ENCODE measurements around the gene CNNM4.

Gene CNNM4

DNA sequence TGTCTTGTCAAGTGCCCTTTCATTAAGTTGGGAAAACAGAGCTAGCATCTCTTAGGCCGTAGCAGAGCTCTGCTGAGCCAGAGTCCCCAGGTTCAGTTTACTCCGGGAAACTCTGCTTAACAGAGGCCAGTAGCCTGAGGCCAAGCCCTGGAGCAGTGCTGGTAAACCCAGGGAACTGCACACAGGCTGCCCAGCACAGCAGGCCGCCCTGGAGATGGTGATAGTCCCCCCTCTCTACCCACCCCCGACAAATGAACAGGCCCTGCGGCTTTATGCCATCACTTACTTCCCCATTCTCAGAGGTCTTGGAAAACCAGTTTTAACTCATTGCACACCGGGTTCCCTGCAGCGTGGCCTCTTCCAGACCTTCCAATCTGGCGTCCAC lies 3.5 kb downstream of the CNNM4 start:
- H3K4me3 ChIP-seq (ENCODE audit: low read depth, low read length) = peak overlapping the region; percentile 70
- no peak for DNase-seq (ENCODE audit: low read depth)

DNA sequence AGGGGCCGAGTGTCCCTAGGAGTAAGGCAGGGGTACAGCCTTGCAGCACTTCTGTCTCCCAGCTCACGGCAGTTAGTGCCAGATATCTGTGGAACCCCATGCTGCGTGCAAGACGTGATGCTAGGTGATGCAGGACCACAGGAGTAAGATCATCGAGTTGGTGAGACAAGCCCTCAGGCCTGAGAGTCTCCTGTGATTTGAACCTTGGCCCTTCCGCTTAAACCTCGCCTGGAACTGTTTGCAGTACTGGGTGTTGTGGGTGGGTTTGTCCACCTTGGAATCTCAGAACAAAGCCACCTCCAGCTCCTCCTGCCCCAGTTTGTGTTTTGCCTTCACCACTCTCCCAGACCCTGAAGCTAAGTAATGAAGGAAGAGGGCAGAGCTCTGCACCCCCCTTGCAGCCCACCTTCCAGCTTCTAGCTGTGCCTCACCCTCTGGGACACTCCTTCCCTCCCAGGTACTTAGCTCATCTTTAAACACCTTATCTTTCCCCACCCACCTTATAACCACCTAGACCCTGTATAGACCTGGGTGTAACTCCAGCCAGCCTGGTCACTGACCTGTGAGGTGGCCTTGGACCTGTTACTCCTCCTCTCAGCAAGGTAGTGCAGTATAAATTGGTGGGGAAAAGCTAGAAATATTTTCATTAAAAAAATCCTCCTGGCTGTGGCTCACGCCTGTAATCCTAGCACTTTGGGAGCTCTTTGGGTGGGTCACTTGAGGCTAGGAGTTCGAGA lies 6.6 kb downstream of the CNNM4 start:
- TF ChIP-seq, protein P1, sequence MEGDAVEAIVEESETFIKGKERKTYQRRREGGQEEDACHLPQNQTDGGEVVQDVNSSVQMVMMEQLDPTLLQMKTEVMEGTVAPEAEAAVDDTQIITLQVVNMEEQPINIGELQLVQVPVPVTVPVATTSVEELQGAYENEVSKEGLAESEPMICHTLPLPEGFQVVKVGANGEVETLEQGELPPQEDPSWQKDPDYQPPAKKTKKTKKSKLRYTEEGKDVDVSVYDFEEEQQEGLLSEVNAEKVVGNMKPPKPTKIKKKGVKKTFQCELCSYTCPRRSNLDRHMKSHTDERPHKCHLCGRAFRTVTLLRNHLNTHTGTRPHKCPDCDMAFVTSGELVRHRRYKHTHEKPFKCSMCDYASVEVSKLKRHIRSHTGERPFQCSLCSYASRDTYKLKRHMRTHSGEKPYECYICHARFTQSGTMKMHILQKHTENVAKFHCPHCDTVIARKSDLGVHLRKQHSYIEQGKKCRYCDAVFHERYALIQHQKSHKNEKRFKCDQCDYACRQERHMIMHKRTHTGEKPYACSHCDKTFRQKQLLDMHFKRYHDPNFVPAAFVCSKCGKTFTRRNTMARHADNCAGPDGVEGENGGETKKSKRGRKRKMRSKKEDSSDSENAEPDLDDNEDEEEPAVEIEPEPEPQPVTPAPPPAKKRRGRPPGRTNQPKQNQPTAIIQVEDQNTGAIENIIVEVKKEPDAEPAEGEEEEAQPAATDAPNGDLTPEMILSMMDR (IDR thresholded peaks at IDR 0.05; ENCODE audit: insufficient read depth, low read depth, low read length, missing control alignments) = no peak
- peak overlapping the region; percentile 11 for H3K4me3 ChIP-seq (ENCODE audit: low read depth, low read length)

More for the DNA sequence above, 3.5 kb downstream of the CNNM4 start:
- TF ChIP-seq, protein P1 (IDR thresholded peaks at IDR 0.05; ENCODE audit: insufficient read depth, low read depth, low read length, missing control alignments) = no peak

DNA sequence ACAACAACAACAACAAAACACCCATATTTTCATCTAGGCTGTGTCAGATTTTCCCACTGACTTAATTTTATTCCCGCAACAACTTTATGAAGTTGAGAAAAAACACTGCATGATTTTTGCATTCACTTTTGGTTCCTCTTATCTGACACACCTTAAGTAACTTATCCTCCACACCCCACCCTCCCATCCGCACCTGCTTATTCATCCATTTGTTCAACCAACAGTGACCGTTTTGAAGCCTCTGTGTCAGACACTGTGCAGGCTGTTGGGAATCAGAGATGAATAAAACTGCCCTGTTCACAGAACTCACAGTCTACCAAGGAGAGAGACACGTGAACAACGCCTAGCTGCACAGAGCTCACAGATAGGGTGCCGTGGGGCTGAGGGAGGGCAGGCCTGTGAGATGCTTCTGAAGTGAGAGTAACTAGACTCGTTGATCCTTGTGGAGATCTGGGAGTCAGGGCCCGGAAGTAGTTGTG lies 7.4 kb downstream of the CNNM4 start:
- TF ChIP-seq, protein P1 (IDR thresholded peaks at IDR 0.05; ENCODE audit: insufficient read depth, low read depth, low read length, missing control alignments) = no peak
- DNase-seq (ENCODE audit: low read depth) = peak; percentile 74

More for the DNA sequence above, 6.6 kb downstream of the CNNM4 start:
- DNase-seq (ENCODE audit: low read depth) = no peak

DNA sequence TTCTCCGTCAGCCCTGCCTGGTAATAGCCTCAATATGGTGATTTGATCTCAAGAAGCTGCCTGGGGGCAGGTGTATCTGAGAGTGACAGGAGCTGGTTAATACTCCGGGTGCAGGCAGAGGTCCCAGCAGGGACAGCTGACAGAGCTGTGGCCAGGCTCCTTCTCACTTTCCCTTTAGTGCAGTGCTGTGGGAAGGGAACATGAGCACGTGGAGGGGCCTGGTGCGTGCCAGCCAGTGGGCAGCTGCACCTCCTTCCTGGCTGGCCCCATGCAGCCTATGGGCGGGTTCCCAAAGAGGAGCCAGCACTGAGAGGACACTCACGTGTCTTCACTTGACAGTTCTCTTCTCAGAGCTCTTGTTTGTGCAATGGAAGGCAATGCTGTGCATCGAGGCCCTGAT lies 9.1 kb downstream of the CNNM4 start:
- DNase-seq (ENCODE audit: low read depth) = no peak

More for the DNA sequence above, 7.4 kb downstream of the CNNM4 start:
- peak overlapping the region; percentile 2 for H3K4me3 ChIP-seq (ENCODE audit: low read depth, low read length)

DNA sequence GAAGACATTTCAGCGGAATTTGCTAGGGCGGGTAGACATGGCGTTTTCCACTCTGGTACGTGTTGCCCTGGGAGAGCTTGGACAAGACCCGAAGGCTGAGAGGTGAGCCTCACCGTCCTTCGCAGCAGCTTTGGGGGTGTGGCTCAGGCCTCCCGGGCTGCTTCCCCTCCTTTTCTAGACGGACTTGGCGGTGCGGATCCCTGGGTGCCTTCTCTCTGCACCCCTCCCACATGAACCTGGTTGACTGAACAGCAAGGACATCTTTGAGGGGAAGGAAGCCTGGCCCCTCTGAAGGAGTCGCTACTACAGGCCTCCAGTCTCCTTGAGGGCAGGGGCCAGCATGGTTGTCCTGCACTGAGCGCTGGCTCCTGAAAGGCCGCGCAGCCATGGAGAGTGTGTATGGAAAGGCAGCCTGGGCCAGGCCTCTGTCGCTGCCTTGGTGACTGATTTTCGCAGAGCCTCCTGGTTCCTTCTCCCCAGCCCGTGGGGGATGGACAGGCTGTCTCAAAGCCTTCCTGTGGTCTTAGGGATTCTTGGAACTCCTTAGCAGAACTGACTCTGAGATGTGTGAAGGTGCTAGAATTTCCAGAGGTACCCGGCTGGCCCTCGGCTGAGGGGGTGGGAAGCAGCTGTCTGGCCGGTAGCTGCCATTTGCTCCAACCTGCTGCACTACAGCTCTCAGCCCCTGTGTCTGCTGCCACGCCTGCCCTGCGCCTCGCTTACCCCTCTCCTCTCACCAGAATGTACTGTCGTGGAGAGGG lies 9.9 kb downstream of the CNNM4 start:
- DNase-seq (ENCODE audit: low read depth) = no peak
- TF ChIP-seq, protein P1 (IDR thresholded peaks at IDR 0.05; ENCODE audit: insufficient read depth, low read depth, low read length, missing control alignments) = no peak
- H3K4me3 ChIP-seq (ENCODE audit: low read depth, low read length) = no peak overlapping the region

More for the DNA sequence above, 9.1 kb downstream of the CNNM4 start:
- no peak overlapping the region for H3K4me3 ChIP-seq (ENCODE audit: low read depth, low read length)
- TF ChIP-seq, protein P1 (IDR thresholded peaks at IDR 0.05; ENCODE audit: insufficient read depth, low read depth, low read length, missing control alignments) = no peak

DNA sequence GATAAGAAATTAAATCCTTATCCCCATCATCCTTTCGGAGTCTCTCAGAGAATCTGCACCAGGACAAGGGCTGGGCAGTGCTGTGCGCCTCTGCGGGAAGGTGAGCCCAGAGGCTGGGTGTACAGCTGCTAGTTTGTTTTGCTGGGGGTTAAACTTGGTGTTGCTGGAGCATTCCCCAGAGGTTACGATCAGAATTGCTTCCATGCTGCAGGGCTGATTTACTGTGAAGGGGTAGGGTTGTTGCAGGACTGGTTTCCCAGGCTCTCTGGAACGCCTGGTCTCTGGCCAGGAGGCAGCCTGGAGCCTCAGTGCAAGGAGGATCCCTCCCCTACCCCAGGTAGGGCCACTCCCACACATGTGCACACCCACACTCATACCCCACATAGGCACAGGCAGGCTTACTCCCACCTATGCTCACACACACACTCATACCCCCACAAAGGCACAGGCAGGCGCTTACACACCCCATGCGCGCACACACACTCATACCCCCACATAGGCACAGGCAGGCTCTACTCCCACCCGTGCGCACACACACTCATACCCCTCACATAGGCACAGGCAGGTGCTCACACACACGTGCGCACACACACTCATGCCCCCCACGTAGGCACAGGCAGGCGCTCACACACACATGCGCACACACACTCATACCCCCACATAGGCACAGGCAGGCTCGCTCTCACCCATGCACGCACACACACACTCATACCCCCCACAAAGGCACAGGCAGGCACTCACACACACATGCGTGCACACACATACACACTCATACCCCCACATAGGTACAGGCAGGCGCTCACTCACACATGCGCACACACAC lies 11.3 kb downstream of the CNNM4 start:
- no peak for DNase-seq (ENCODE audit: low read depth)
- TF ChIP-seq, protein P1 (IDR thresholded peaks at IDR 0.05; ENCODE audit: insufficient read depth, low read depth, low read length, missing control alignments) = no peak
- no peak overlapping the region for H3K4me3 ChIP-seq (ENCODE audit: low read depth, low read length)
